ENCODE results near the gene L3MBTL2.

The L3MBTL2 gene

DNA sequence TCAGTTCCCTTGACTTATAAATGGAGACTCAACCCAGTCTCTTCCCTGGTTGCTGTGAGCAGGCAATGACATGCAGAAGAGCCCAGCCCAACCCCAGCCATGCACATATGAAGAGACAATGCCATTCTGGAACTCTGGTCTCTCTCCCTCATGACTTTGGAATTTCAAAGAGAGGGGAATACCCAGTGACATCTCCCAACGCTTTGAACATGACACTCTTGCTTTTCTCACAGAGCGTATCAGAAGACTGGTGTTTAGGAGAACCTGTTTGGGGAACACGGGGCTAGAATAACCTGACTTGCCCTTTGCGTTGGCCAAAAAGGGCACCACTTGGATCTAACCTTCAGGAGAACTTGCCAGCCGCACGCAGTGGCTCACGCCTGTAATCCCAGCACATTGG is 68.0 kb downstream of the L3MBTL2 start:
- H3K9ac ChIP-seq (ENCODE audit: low read length in 2 of 2) = no peak overlapping the region
- H3K4me1 ChIP-seq (ENCODE audit: control insufficient read depth, insufficient read depth, low read length) = no peaks in the 10 kb centered on the region
- H3K36me3 ChIP-seq (ENCODE audit: control insufficient read depth in 2 of 2, insufficient read depth in 2 of 2, low read length in 2 of 2) = peaks cover 36% of the 10 kb centered on the region in 2 donors
- H3K27me3 ChIP-seq (ENCODE audit: control insufficient read depth in 1 of 2, insufficient read depth in 2 of 2, low read length in 2 of 2) = no peaks in the 10 kb centered on the region
- H3K9me3 ChIP-seq (ENCODE audit: control insufficient read depth in 2 of 2, low read length in 2 of 2) = no peaks in the 10 kb centered on the region
- no peak overlapping the region for H3K27ac ChIP-seq (ENCODE audit: low read length)
- H3K4me3 ChIP-seq (ENCODE audit: low read length in 2 of 2) = no peak overlapping the region

DNA sequence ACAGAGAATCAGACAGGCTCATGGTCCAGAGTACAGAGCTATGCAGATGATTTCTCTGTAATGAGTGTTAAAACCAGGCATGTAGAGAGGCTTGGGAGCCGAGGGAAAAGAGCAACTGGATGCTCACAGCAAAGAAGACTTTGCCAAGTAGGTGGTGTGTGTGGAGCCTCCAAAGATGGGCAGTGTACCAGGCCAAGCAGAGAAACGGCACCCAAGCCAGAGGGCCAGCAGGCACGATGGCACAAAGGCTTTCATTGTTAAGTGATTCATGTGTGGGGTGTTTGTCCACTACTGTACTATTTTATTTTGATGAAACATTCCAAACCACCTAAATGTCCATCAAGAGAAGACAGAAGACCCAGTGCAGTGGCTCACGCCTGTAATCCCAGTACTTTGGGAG is 69.7 kb downstream of the L3MBTL2 start:
- Histone ChIP-seq H3K4me1 (ENCODE audit: control insufficient read depth, insufficient read depth, low read length) (no peaks in the 10 kb centered on the region), H3K27ac (ENCODE audit: low read length) (no peak overlapping the region), H3K9me3 (ENCODE audit: control insufficient read depth in 2 of 2, low read length in 2 of 2) (no peaks in the 10 kb centered on the region), H3K4me3 (ENCODE audit: low read length in 2 of 2) (no peak overlapping the region), H3K36me3 (ENCODE audit: control insufficient read depth in 2 of 2, insufficient read depth in 2 of 2, low read length in 2 of 2) (peaks cover 39 to 40% of the 10 kb centered on the region in 2 donors), H3K27me3 (ENCODE audit: control insufficient read depth in 1 of 2, insufficient read depth in 2 of 2, low read length in 2 of 2) (no peaks in the 10 kb centered on the region), H3K9ac (ENCODE audit: low read length in 2 of 2) (no peak overlapping the region)

DNA sequence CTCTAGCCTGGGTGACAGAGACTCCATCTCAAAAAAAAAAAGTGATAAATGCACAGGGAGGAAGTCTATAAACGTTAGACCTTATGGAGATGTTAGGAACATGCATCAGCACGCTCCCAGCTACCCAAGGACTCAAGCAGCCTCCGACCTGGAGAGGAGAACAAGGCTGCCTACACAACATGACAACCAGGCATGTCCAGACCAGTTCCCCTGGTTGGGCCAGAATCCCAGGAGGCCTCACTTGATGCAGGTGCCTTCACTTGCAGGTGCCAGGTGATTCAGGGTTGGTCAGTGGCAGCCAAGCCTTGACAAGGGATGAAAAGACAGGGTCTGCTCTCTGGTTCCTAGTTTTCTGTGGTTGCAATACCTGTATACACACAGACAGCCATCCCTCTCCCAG is 75.0 kb downstream of the L3MBTL2 start:
- H3K27ac ChIP-seq (ENCODE audit: low read length) = no peak overlapping the region
- no peak overlapping the region for H3K4me3 ChIP-seq (ENCODE audit: low read length in 2 of 2)
- H3K36me3 ChIP-seq (ENCODE audit: control insufficient read depth in 2 of 2, insufficient read depth in 2 of 2, low read length in 2 of 2) = peaks cover 27 to 29% of the 10 kb centered on the region in 2 donors
- no peaks in the 10 kb centered on the region for H3K9me3 ChIP-seq (ENCODE audit: control insufficient read depth in 2 of 2, low read length in 2 of 2)
- no peaks in the 10 kb centered on the region for H3K4me1 ChIP-seq (ENCODE audit: control insufficient read depth, insufficient read depth, low read length)
- no peaks in the 10 kb centered on the region for H3K27me3 ChIP-seq (ENCODE audit: control insufficient read depth in 1 of 2, insufficient read depth in 2 of 2, low read length in 2 of 2)
- no peak overlapping the region for H3K9ac ChIP-seq (ENCODE audit: low read length in 2 of 2)

DNA sequence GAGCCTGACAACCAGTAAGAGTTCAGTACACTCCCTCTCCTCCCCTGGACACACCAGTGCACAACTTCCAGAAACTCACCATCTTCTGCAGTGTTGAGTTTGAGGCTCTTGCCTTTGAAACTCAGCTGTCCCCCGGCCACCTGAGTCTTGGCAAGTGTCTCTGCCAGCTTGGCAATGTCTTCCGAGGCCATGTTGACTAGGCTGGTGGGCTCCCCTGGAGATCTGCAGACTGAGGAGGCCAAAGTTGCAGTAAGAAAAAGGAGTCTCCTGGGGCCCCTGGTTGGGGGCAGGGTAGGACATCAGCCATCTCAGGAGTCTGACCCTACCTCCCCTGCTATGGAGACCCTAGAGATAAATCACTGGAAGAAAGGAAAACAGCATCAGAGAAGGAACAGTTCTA is 75.7 kb downstream of the L3MBTL2 start:
- H3K27ac ChIP-seq (ENCODE audit: low read length) = no peak overlapping the region
- H3K9ac ChIP-seq (ENCODE audit: low read length in 2 of 2) = no peak overlapping the region
- no peaks in the 10 kb centered on the region for H3K9me3 ChIP-seq (ENCODE audit: control insufficient read depth in 2 of 2, low read length in 2 of 2)
- no peak overlapping the region for H3K4me3 ChIP-seq (ENCODE audit: low read length in 2 of 2)
- no peaks in the 10 kb centered on the region for H3K27me3 ChIP-seq (ENCODE audit: control insufficient read depth in 1 of 2, insufficient read depth in 2 of 2, low read length in 2 of 2)
- H3K36me3 ChIP-seq (ENCODE audit: control insufficient read depth in 2 of 2, insufficient read depth in 2 of 2, low read length in 2 of 2) = peaks cover 26% of the 10 kb centered on the region in 2 donors
- H3K4me1 ChIP-seq (ENCODE audit: control insufficient read depth, insufficient read depth, low read length) = peaks cover 7% of the 10 kb centered on the region
